LNCAP (cell line): ENCODE results near the gene CILP.

Experiments
- TF ChIP-seq, protein P1 (sequence below): fragments of 450-650 bp; IDR thresholded peaks from 2 replicates; pipeline ENCODE4 v1.5.1; 2017; ENCODE audit warnings: mild to moderate bottlenecking

CILP gene

DNA sequence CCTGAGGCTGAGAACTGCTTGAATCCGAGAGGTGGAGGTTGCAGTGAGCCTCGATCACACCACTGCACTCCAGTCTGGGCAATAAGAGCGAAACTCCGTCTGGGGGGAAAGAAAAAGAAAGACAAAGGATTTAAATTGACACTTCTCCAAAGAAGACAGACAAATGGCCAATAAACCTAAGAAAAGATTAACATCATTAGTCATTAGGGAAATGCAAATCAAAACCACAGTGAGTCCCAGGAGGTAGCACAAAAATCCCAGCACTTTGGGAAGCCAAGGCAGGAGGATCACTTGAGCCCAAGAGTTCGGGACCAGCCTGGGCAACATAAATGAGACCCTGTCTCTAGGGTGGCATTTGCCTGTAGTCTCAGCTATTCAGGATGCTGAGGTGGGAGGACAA lies 38.7 kb downstream of the CILP start:
- TF ChIP-seq, protein P1, sequence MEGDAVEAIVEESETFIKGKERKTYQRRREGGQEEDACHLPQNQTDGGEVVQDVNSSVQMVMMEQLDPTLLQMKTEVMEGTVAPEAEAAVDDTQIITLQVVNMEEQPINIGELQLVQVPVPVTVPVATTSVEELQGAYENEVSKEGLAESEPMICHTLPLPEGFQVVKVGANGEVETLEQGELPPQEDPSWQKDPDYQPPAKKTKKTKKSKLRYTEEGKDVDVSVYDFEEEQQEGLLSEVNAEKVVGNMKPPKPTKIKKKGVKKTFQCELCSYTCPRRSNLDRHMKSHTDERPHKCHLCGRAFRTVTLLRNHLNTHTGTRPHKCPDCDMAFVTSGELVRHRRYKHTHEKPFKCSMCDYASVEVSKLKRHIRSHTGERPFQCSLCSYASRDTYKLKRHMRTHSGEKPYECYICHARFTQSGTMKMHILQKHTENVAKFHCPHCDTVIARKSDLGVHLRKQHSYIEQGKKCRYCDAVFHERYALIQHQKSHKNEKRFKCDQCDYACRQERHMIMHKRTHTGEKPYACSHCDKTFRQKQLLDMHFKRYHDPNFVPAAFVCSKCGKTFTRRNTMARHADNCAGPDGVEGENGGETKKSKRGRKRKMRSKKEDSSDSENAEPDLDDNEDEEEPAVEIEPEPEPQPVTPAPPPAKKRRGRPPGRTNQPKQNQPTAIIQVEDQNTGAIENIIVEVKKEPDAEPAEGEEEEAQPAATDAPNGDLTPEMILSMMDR = no peak

DNA sequence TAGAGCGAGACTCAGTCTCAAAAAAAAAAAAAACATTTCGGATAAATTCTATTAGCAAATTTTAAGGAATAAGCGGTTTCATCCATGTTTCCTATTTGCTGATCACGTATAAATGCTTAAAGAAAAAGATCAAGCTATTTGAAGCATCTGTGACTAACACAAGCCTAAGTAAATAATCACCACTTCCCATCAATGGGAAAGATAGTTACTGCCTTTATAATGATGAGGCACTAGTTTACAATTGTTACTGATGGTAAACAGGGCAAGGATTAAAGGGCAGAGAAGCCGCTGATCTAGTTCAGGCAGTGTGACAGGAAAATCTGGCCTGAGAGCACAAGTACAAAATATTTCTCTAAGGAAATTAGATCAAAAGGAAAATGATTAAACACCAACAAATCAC lies 39.8 kb downstream of the CILP start:
- TF ChIP-seq, protein P1 = no peak

DNA sequence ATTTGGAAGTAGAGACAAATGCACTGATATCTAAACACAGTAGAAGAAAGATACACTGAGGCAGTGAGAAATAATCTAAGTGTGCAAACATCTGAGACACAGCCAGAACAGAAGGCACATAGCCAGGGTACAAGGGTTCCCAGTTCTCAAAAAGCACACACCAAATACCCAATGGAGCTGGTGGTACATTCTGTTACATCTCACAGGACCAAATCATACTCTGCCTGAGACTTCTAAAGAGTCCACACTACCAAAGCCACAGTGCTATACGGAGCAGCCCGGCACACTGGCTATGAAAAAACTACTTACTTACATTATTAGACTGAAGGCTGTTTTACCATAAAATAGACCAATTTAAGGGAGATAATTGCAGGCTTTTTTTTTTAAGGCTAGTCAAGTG lies 45.4 kb downstream of the CILP start:
- TF ChIP-seq, protein P1 = no peak

DNA sequence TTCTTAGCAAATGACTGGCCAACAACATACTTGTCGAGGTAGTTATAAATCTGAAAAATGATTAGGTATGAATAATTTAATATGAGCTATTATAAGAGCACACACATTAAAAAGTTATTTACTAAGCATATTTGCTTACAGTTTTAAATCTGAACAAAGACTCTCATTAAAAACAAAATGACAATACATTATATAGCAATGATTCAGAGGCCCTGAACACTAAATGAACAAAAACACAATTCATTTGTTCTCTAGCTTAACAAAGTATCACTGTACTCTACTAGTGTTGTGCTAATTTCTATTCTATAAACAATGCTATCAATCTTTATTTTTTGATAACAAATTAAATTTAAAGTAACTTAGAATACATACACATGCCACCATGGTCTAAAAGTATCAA lies 47.1 kb downstream of the CILP start:
- TF ChIP-seq, protein P1 = no peak

DNA sequence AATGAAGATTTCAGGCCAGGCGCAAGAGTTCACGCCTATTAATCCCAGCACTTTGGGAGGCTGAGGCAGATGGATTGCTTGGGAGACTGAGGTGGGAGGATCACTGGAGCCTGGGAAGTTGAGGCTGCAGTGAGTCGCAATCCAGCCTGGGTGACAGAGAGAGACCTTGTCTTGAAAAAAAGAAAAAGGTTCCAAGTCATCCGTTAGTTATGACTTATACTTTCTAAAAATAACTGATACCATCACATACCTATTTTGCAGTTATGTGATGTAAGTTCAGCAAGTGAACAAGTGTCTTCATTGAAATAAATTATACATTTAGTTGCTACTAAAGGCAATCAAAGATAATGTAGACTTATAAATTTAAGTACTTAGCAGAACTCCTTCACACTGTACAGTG lies 48.2 kb downstream of the CILP start:
- TF ChIP-seq, protein P1 = no peak

DNA sequence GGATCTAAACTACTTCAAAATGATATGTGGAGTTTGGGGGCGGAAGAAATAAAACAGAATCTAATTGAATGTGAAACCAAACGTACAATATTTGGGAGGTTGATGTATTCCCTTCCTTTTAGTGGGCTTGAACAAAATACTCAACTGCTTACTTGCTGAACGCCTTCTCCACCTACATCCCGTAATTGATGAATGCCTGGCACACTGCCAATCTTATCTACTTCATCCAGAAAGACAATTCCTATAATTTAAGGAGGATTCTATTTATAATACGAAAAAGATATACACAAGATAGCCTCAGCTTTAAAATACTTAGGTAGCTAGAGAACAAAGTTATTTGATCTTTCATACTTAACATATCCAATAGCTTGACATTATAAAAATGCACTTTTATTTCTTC lies 54.6 kb downstream of the CILP start:
- TF ChIP-seq, protein P1 = no peak

DNA sequence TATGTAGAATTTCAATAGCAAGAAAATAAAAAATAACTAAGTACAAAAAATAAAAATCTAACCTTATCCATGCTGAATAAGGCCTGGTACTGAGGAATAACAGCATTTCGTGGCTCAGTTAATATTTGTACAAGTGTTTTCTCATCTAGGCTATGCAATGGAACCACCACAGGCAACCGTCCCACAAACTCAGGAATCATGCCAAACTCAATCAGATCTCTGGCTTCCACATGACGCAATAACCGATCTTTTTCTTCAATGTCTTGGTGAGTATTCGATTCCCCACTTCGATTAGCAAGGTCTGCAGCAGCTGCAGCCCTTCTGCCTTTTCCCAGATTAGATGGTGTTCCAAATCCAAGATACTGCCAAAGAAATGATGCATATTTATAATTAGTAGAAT lies 56.6 kb downstream of the CILP start:
- TF ChIP-seq, protein P1 = no peak

DNA sequence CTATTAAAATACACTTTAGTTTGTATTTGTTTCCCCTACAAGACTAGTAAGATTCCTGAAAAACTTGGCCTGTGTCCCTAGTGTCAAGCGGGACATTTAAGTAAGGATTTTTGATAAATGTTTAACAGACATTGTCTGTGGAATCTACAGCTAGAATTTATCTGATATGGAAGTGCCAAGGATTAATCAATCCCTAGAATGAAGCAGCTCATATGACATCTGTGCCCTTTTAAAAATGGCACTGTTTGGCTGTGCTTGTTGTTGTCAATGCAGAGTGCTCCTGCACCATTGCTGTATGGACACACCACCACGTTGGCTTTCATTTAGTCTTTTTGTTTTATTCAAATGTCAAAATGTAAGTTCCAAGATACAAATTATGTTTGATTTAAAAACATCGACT lies 63.4 kb downstream of the CILP start:
- TF ChIP-seq, protein P1 = no peak
